Sigmoid colon (tissue), 7 donors: ENCODE data around the gene LCE2C. TPM values are rescaled to one million over a fixed set of nuclear protein-coding genes. Genes with fewer than 3 reads are reported as not detected.
"Not testable (repeated sequence)": the region's sequence is repeated elsewhere in the genome, so short reads cannot be mapped to it uniquely, and the experiment has no call there.

Source experiments
- DNase-seq: peaks from one replicate; pipeline ENCODE4 v3.0.0-alpha.2; 2019
- H3K27ac ChIP-seq, 4 donors: fragments of 200-600 bp; sonication (generic); one replicate each; pipeline ENCODE4 v1.5.1; 2016 to 2019; ENCODE audit warnings: mild to moderate bottlenecking in 1 of 4
- H3K27me3 ChIP-seq, 3 donors: fragments of 200-600 bp; sonication (generic); one replicate each; pipeline ENCODE4 v1.5.1; 2019; ENCODE audit warnings: mild to moderate bottlenecking in 1 of 3
- H3K36me3 ChIP-seq, 4 donors: fragments of 200-600 bp; sonication (generic); one replicate each; pipeline ENCODE4 v1.5.1; 2016 to 2019
- H3K4me1 ChIP-seq, 4 donors: fragments of 200-600 bp; sonication (generic); one replicate each; pipeline ENCODE4 v1.5.1; 2017 to 2019
- H3K4me3 ChIP-seq, 4 donors: fragments of 200-600 bp; sonication (generic); one replicate each; pipeline ENCODE4 v1.5.1; 2017 to 2019; ENCODE audit warnings: mild to moderate bottlenecking in 2 of 4, moderate library complexity in 1 of 4
- H3K9me3 ChIP-seq, 4 donors: fragments of 200-600 bp in 3 of 4; sonication (generic) in 3 of 4; one replicate each; pipeline versions ENCODE4 v1.5.1 to v1.6.1; 2013 to 2019
- CTCF ChIP-seq, 4 experiments: fragments of 450-650 bp in 3 of 4; fragments of 200-600 bp in 1 of 4; IDR thresholded peaks; one replicate each; pipeline ENCODE4 v1.5.1; 2016 to 2019; ENCODE audit warnings: antibody characterized with exemption in 4 of 4, mild to moderate bottlenecking in 3 of 4, moderate library complexity in 2 of 4
- EP300 ChIP-seq, 4 donors: sonication (generic); formaldehyde crosslinking; IDR thresholded peaks; one replicate each; pipeline ENCODE4 v1.6.1; 2017; ENCODE audit warnings: antibody characterized with exemption in 4 of 4
- POLR2A ChIP-seq, 2 donors: fragments of 450-650 bp; IDR thresholded peaks; one replicate each; pipeline ENCODE4 v1.6.1; 2016; ENCODE audit warnings: antibody characterized with exemption in 2 of 2, mild to moderate bottlenecking in 2 of 2, moderate library complexity in 2 of 2
- POLR2AphosphoS5 ChIP-seq, 4 donors: sonication (generic); formaldehyde crosslinking; IDR thresholded peaks; one replicate each; pipeline ENCODE4 v1.6.1; 2017; ENCODE audit warnings: antibody characterized with exemption in 4 of 4
- WGBS, 2 donors: extraction: QIAGEN DNeasy Blood & Tissue Kit; methylation state at CpG; one replicate each; pipeline ENCODE4 v1.1.7; 2013; 5-methylcytosine and 5-hydroxymethylcytosine counted together
- intact Hi-C: fragments of 100-400 bp; cut with DNase I; formaldehyde crosslinking; loops from one replicate; pipeline ENCODE4 v1.15.1; 2023
- polyA plus RNA-seq, 3 donors: library from polyadenylated mRNA; stranded (reverse); fragments of 200-250 nt; gene quantifications; one replicate each; pipeline ENCODE4 v1.2.3, GENCODE V29; 2013
- total RNA-seq, 4 donors: library from RNA; depleted of rRNA; stranded (reverse); fragments of >200 nt; gene quantifications; one replicate each; pipeline ENCODE4 v1.1.0, GENCODE V29; 2016
- donor health status: healthy with polysubstance abuse.
- donor health status: Bipolar disorder and iron deficiency.
- donor health status: healthy.

Gene LCE2C
- total and polyA plus RNA-seq, 7 donors = not detected

- Histone ChIP-seq H3K27ac (no peak overlapping the region), H3K36me3 (no peaks in the 10 kb centered on the region), H3K4me3 (no peak overlapping the region), H3K9me3 (no peaks in the 10 kb centered on the region), H3K27me3 (no peaks in the 10 kb centered on the region), H3K4me1 (no peaks in the 10 kb centered on the region)
- 59 to 62% methylated on average over 2 of the region's 2 CpGs for WGBS, 2 donors
- no peak for TF ChIP-seq EP300 (IDR thresholded peaks at IDR 0.05)
- no peak for TF ChIP-seq CTCF (IDR thresholded peaks at IDR 0.05)
- intact Hi-C loops = no loop called here
- DNase-seq = no peak
Observed at GRCh38 chr1:152681616-152682015, 6.5 kb downstream of the LCE2C start.

DNA sequence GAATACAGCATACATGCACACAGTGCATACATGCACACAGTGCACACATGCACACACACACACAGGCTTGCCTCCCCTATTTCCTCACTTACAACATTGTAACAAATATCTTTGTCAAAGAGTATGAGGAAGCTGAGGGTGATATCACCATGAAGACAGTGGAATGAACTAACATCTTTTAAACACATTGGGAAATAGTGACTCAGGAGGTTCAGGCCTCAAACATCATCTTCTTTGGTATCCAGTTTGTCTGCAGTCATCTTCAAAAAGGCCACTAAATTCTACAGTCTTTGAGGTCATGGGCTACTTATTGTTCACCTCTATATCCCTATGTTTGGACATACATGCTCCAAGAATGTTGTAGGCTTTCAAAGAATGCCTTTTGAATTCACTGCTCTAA, 8.8 kb downstream of the LCE2C start:
- no peak overlapping the region for H3K27ac ChIP-seq
- no peaks in the 10 kb centered on the region for H3K27me3 ChIP-seq
- no peak overlapping the region for H3K4me3 ChIP-seq
- no peaks in the 10 kb centered on the region for H3K9me3 ChIP-seq
- no peaks in the 10 kb centered on the region for H3K4me1 ChIP-seq
- intact Hi-C loops = no loop called here
- DNase-seq = no peak
- no peaks in the 10 kb centered on the region for H3K36me3 ChIP-seq
- TF ChIP-seq POLR2A (IDR thresholded peaks at IDR 0.05) = no peak
- TF ChIP-seq EP300 (IDR thresholded peaks at IDR 0.05) = no peak
- TF ChIP-seq CTCF (IDR thresholded peaks at IDR 0.05) = no peak
- TF ChIP-seq POLR2AphosphoS5 (IDR thresholded peaks at IDR 0.05) = no peak

DNA sequence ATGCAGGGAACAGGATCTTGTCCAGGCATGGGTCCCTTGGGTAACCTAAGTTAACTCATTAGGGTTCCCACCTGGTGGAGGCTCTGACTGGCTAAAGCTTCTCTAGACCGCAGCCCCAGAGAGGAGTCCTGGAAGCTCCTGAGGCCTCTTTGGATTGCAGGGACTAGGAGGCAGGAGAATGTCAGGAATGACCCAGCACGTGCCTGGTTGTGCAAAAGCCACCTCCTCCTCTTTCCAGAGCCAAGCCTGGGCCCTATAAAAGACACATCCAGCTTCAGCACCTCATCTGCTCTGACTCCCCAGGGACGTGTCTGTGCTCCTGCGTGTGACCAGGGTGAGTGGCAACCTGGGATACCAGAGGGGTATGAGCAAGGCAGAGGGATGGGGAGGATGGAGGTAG, 10.7 kb downstream of the LCE2C start, which contains the start of gene LCE2B:
Gene LCE2B (plus strand): TSS at position 301 of the 400 bp plus-strand sequence. CDS start 721 bp downstream, outside the sequence.
- H3K9me3 ChIP-seq, DNase-seq, H3K27ac ChIP-seq, H3K4me3 ChIP-seq, H3K27me3 ChIP-seq, H3K4me1 ChIP-seq, H3K36me3 ChIP-seq, intact Hi-C loops: not testable (repeated sequence)
- 63 to 79% methylated on average over 4 of the region's 4 CpGs for WGBS, 2 donors

- Histone ChIP-seq H3K4me1 (no peaks in the 10 kb centered on the region), H3K9me3 (no peaks in the 10 kb centered on the region), H3K27me3 (no peaks in the 10 kb centered on the region), H3K4me3 (no peak within 1 kb of the TSS), H3K27ac (no peak within 1 kb of the TSS), H3K36me3 (no peaks in the 10 kb centered on the region)
- WGBS, 2 donors = 38 to 57% methylated on average over 4 of the region's 4 CpGs
- TF ChIP-seq EP300 (IDR thresholded peaks at IDR 0.05) (no peak), CTCF (IDR thresholded peaks at IDR 0.05) (no peak), POLR2AphosphoS5 (IDR thresholded peaks at IDR 0.05) (no peak), POLR2A (IDR thresholded peaks at IDR 0.05) (no peak)
- intact Hi-C loops = no loop called here
- no peak for DNase-seq
Observed at GRCh38 chr1:152697701-152698600, 22.9 kb downstream of the LCE2C start, which contains the start of gene LCE2A. LCE2A (plus strand) TSS chr1:152698345; CDS start chr1:152698902, 557 bp downstream.

DNA sequence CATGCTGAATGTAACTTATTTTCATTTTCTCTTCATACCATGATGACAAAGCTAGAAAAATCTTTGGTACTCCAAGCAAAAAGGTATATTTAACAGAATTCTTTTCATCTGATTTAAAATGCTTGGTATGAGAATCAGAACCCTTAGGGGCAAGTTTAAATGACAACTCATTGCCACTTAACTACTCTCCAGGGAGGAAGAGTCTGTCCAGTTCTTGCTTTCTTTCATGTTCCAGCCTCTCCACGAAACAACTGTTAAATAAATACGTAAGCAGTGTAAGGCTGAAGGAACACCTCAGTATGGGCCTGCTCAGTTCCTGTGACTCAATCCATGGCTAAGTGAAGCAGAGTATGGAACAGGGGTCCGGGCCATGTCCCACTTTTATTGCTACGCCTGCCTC, 24.7 kb downstream of the LCE2C start:
- Histone ChIP-seq H3K36me3 (no peaks in the 10 kb centered on the region), H3K4me3 (no peak overlapping the region), H3K9me3 (no peaks in the 10 kb centered on the region), H3K4me1 (no peaks in the 10 kb centered on the region), H3K27me3 (no peaks in the 10 kb centered on the region), H3K27ac (no peak overlapping the region)
- 78 to 83% methylated on average over 4 of the region's 4 CpGs for whole genome bisulfite sequencing, 2 donors
- TF ChIP-seq EP300 (IDR thresholded peaks at IDR 0.05) (no peak), CTCF (IDR thresholded peaks at IDR 0.05) (no peak), POLR2AphosphoS5 (IDR thresholded peaks at IDR 0.05) (no peak)
- intact Hi-C loops = no loop called here
- DNase-seq = no peak
